ENCODE measurements around the gene PRLR.
"Not testable (repeated sequence)": the region's sequence is repeated elsewhere in the genome, so short reads cannot be mapped to it uniquely, and the experiment has no call there.

GRCh38 chr5:35101720-35102119, 128.6 kb downstream of the PRLR start:
- TF ChIP-seq CTCF (IDR thresholded peaks at IDR 0.05; ENCODE audit: insufficient read depth, low read depth, low read length); EZH2 (IDR thresholded peaks at IDR 0.05; ENCODE audit: insufficient read depth, low read length): not testable (repeated sequence)

Measured in astrocyte (in vitro differentiated cells and primary cell).